Esophagus squamous epithelium (tissue), 5 donors: ENCODE data around the gene ARHGAP27. TPM values are rescaled to one million over a fixed set of nuclear protein-coding genes. Genes with fewer than 3 reads are reported as not detected.
A peak's percentile ranks its signal among the peaks of the same experiment; 100 is the strongest.

Experiments used
- DNase-seq: peaks from one replicate; lab custom pipeline; 2025; lab: John Stamatoyannopoulos, UW
- H3K27ac ChIP-seq, 4 donors: fragments of 200-600 bp; sonication (generic); one replicate each; pipeline ENCODE4 v1.5.1; 2016 to 2019; ENCODE audit warnings: mild to moderate bottlenecking in 1 of 4
- H3K27me3 ChIP-seq, 4 donors: fragments of 200-600 bp; sonication (generic); 1 replicate in 3 of 4; 2 replicates in 1 of 4; pipeline versions ENCODE4 v1.5.1 to v1.6.0; 2017 to 2021; ENCODE audit warnings: antibody characterized with exemption in 1 of 4
- H3K36me3 ChIP-seq, 3 donors: fragments of 200-600 bp; sonication (generic); one replicate each; pipeline ENCODE4 v1.5.1; 2016 to 2019
- H3K4me1 ChIP-seq, 3 donors: fragments of 200-600 bp; sonication (generic); one replicate each; pipeline ENCODE4 v1.5.1; 2017 to 2019
- H3K4me3 ChIP-seq, 4 donors: fragments of 200-600 bp; sonication (generic); 1 replicate in 3 of 4; 2 replicates in 1 of 4; pipeline ENCODE4 v1.5.1; 2016 to 2019; ENCODE audit warnings: mild to moderate bottlenecking in 2 of 4, moderate library complexity in 1 of 4
- H3K9me3 ChIP-seq, 3 donors: fragments of 200-600 bp; sonication (generic); one replicate each; pipeline ENCODE4 v1.5.1; 2016 to 2019
- CTCF ChIP-seq, 6 experiments: fragments of 450-650 bp in 4 of 6; fragments of 200-600 bp in 2 of 6; sonication (generic) in 2 of 6; IDR thresholded peaks; one replicate each; pipeline ENCODE4 v1.5.1; 2016 to 2019; ENCODE audit warnings: antibody characterized with exemption in 6 of 6, mild to moderate bottlenecking in 4 of 6, moderate library complexity in 4 of 6
- POLR2A ChIP-seq, 4 donors: fragments of 450-650 bp; IDR thresholded peaks; one replicate each; pipeline ENCODE4 v1.6.1; 2017; ENCODE audit warnings: antibody characterized with exemption in 4 of 4, mild to moderate bottlenecking in 4 of 4, moderate library complexity in 3 of 4
- WGBS, 2 donors: methylation state at CpG; one replicate each; pipeline ENCODE4 v1.1.5; 2018; 5-methylcytosine and 5-hydroxymethylcytosine counted together
- intact Hi-C: fragments of 100-400 bp; cut with DNase I; formaldehyde crosslinking; loops from one replicate; pipeline ENCODE4 v1.15.0; 2022
- total RNA-seq, 4 donors: library from RNA; depleted of rRNA; stranded (reverse); fragments of >200 nt; gene quantifications; one replicate each; pipeline ENCODE4 v1.1.0, GENCODE V29; 2016
- donor health status: DM: yes; HTN: yes; CAD: no.

The ARHGAP27 gene
- total RNA-seq, 4 donors from 2014 or later, result 37.7 to 146 (median 103) TPM

GRCh38 chr17:45436161-45436560 lies 3.5 kb upstream of the ARHGAP27 start:
- Histone ChIP-seq H3K4me1 (peaks cover 42 to 53% (median 43%) of the 10 kb centered on the region in 3 donors), H3K27ac (no peak overlapping the region), H3K9me3 (no peaks in the 10 kb centered on the region), H3K27me3 (peaks cover 0 to 12% (median 0%) of the 10 kb centered on the region in 4 donors), H3K36me3 (peaks cover 20 to 68% (median 23%) of the 10 kb centered on the region in 3 donors), H3K4me3 (no peak overlapping the region)
- intact Hi-C loops, result no loop called here
- TF ChIP-seq POLR2A (IDR thresholded peaks at IDR 0.05) (no peak), CTCF (IDR thresholded peaks at IDR 0.05) (no peak)
- no CpG with 5 or more reads among the region's 10 CpGs for WGBS, 2 donors
- DNase-seq, result no peak

- H3K36me3 ChIP-seq, result peaks cover 20 to 66% (median 23%) of the 10 kb centered on the region in 3 donors
- intact Hi-C loops, result no loop called here
- peaks cover 0 to 19% (median 0%) of the 10 kb centered on the region in 4 donors for H3K27me3 ChIP-seq
- no peak overlapping the region for H3K4me3 ChIP-seq
- no peaks in the 10 kb centered on the region for H3K9me3 ChIP-seq
- TF ChIP-seq POLR2A (IDR thresholded peaks at IDR 0.05) (no peak), CTCF (IDR thresholded peaks at IDR 0.05) (no peak)
- 71 to 100% methylated on average over 2 to 5 of the region's 5 CpGs for WGBS, 2 donors
- H3K27ac ChIP-seq, result peak overlapping the region in 2 of 4 donors; percentile 2 to 50
- no peak for DNase-seq
- H3K4me1 ChIP-seq, result peaks cover 43 to 53% (median 45%) of the 10 kb centered on the region in 3 donors
Observed at GRCh38 chr17:45435481-45435880, 2.8 kb upstream of the ARHGAP27 start.

- 20% methylated on average over 1 of the region's 4 CpGs; no CpG with 5 or more reads in 1 of the 2 donors for WGBS, 2 donors
- peak overlapping the region; percentile 34 to 81 (median 67) for H3K4me3 ChIP-seq
- no peak for DNase-seq
Observed at GRCh38 chr17:45433159-45433535, 477 bp upstream of the ARHGAP27 start.

GRCh38 chr17:45431531-45432404 lies 902 bp downstream of the ARHGAP27 start:
- TF ChIP-seq POLR2A (IDR thresholded peaks at IDR 0.05) (peak in 1 of 4 donors; percentile 73), CTCF (IDR thresholded peaks at IDR 0.05) (no peak)
- WGBS, 2 donors, result no CpG with 5 or more reads among the region's 64 CpGs
- Histone ChIP-seq H3K36me3 (peaks cover 3 to 50% (median 10%) of the 10 kb centered on the region in 3 donors), H3K4me1 (peaks cover 51 to 71% (median 54%) of the 10 kb centered on the region in 3 donors), H3K9me3 (no peaks in the 10 kb centered on the region), H3K27me3 (peaks cover 0 to 51% (median 0%) of the 10 kb centered on the region in 4 donors), H3K27ac (peak overlapping the region; percentile 88 to 96 (median 93)), H3K4me3 (peak overlapping the region; percentile 34 to 81 (median 67))
- intact Hi-C loops, result no loop called here
- no peak for DNase-seq

More at GRCh38 chr17:45433159-45433535, 477 bp upstream of the ARHGAP27 start:
- TF ChIP-seq CTCF (IDR thresholded peaks at IDR 0.05), result no peak
- no peak for TF ChIP-seq POLR2A (IDR thresholded peaks at IDR 0.05)
- peaks cover 0 to 43% (median 0%) of the 10 kb centered on the region in 4 donors for H3K27me3 ChIP-seq
- peak overlapping the region; percentile 88 to 96 (median 93) for H3K27ac ChIP-seq
- intact Hi-C loops, result no loop called here
- H3K9me3 ChIP-seq, result no peaks in the 10 kb centered on the region
- H3K4me1 ChIP-seq, result peaks cover 46 to 57% (median 46%) of the 10 kb centered on the region in 3 donors
- peaks cover 15 to 58% (median 20%) of the 10 kb centered on the region in 3 donors for H3K36me3 ChIP-seq
